Measurements from ENCODE around the gene C2orf68. TPM values are rescaled to one million over a fixed set of nuclear protein-coding genes. Genes with fewer than 3 reads are reported as not detected.

C2orf68 gene
- total and polyA plus RNA-seq, 2 of the 13 experiments (the other 11 are each of a cell fraction or from before 2014, with no cell fraction given) = 47.1 to 77.4 TPM

GRCh38 chr2:85585781-85586105 is 26.1 kb downstream of the C2orf68 start:
- Histone ChIP-seq H3K4me2 (ENCODE audit: low read depth, low read length) (peak overlapping the region; percentile 100), H3K4me3 (replicated peaks in 1 of 3; ENCODE audit: insufficient read depth in 1 of 3, low read depth in 2 of 3, low read length in 3 of 3) (peak overlapping the region in 1 of 3 experiments; percentile 83; a peak in 3 of 6 replicates), H3K9me3 (ENCODE audit: low read length) (no peaks in the 10 kb centered on the region), H4K20me1 (ENCODE audit: insufficient read depth, low read length) (no peaks in the 10 kb centered on the region), H3K36me3 (replicated peaks in 1 of 2; ENCODE audit: control insufficient read depth in 1 of 2, insufficient read depth in 2 of 2, low read length in 2 of 2) (peaks cover 0 to 7% of the 10 kb centered on the region in 2 experiments; a peak in 3 of 5 replicates), H3K27ac (ENCODE audit: extremely low read length, insufficient read depth, low read length) (peak overlapping the region; percentile 99), H3K79me2 (ENCODE audit: insufficient read depth, low read length) (no peaks in the 10 kb centered on the region), H3K27me3 (ENCODE audit: control insufficient read depth in 1 of 2, insufficient read depth in 2 of 2, low read length in 2 of 2) (no peaks in the 10 kb centered on the region), H2AFZ (ENCODE audit: low read length) (no peak overlapping the region), H3K4me1 (ENCODE audit: insufficient read depth, low read length) (peaks cover 83% of the 10 kb centered on the region), H3K9ac (ENCODE audit: insufficient read depth, low read depth, low read length) (peak overlapping the region; percentile 96; the same call in 1 of the 2 replicates)
- 82% methylated on average over 1 of the region's 1 CpG for WGBS (ENCODE audit: low lambda C conversion rate)
- ChIA-PET CTCF (ENCODE audit: low intra/inter-chr PET ratio, low total read pairs) (no interaction called here), POLR2A (interaction anchor here (0.6 to 22.7 kb wide), 14 partner anchors 9 to 258 kb away, joined by 3 to 795 read pairs (median 5); partner anchors contain the start of genes C2orf68, GGCX, MAT2A and RNF181)
- ATAC-seq = no peak
- BruUV-seq (replicated peaks) = no TSS peak
- no peak for DNase-seq (ENCODE audit: low spot score)
- TF ChIP-seq ZFP90 (CRISPR knock-in tag; IDR thresholded peaks at IDR 0.05; ENCODE audit: borderline replicate concordance) (no peak), SMAD3 (CRISPR knock-in tag; IDR thresholded peaks at IDR 0.05) (0 out of 2 replicates have a peak, but pooled peaks have one; percentile 4), EZH2 (conservative IDR thresholded peaks at IDR 0.05; ENCODE audit: low read depth, low read length) (no peak), GFI1 (CRISPR knock-in tag; IDR thresholded peaks at IDR 0.05; ENCODE audit: borderline replicate concordance) (no peak), ZNF44 (CRISPR knock-in tag; IDR thresholded peaks at IDR 0.05) (no peak), HNRNPK (IDR thresholded peaks at IDR 0.05; ENCODE audit: low read depth, low read length, poor library complexity, severe bottlenecking) (peak; percentile 27), HES4 (CRISPR knock-in tag; IDR thresholded peaks at IDR 0.05; ENCODE audit: borderline replicate concordance) (no peak), FOXO1 (CRISPR knock-in tag; IDR thresholded peaks at IDR 0.05) (no peak), FOSL2 (CRISPR knock-in tag; IDR thresholded peaks at IDR 0.05) (peak; percentile 37; the same call in 1 of the 2 replicates)
- TF ChIP-seq, protein P1, sequence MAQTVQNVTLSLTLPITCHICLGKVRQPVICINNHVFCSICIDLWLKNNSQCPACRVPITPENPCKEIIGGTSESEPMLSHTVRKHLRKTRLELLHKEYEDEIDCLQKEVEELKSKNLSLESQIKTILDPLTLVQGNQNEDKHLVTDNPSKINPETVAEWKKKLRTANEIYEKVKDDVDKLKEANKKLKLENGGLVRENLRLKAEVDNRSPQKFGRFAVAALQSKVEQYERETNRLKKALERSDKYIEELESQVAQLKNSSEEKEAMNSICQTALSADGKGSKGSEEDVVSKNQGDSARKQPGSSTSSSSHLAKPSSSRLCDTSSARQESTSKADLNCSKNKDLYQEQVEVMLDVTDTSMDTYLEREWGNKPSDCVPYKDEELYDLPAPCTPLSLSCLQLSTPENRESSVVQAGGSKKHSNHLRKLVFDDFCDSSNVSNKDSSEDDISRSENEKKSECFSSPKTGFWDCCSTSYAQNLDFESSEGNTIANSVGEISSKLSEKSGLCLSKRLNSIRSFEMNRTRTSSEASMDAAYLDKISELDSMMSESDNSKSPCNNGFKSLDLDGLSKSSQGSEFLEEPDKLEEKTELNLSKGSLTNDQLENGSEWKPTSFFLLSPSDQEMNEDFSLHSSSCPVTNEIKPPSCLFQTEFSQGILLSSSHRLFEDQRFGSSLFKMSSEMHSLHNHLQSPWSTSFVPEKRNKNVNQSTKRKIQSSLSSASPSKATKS (CRISPR knock-in tag; IDR thresholded peaks at IDR 0.05) = no peak
- TF ChIP-seq, protein P2, sequence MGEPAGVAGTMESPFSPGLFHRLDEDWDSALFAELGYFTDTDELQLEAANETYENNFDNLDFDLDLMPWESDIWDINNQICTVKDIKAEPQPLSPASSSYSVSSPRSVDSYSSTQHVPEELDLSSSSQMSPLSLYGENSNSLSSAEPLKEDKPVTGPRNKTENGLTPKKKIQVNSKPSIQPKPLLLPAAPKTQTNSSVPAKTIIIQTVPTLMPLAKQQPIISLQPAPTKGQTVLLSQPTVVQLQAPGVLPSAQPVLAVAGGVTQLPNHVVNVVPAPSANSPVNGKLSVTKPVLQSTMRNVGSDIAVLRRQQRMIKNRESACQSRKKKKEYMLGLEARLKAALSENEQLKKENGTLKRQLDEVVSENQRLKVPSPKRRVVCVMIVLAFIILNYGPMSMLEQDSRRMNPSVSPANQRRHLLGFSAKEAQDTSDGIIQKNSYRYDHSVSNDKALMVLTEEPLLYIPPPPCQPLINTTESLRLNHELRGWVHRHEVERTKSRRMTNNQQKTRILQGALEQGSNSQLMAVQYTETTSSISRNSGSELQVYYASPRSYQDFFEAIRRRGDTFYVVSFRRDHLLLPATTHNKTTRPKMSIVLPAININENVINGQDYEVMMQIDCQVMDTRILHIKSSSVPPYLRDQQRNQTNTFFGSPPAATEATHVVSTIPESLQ (CRISPR knock-in tag; conservative IDR thresholded peaks at IDR 0.05) = no peak
- TF ChIP-seq, protein P3, sequence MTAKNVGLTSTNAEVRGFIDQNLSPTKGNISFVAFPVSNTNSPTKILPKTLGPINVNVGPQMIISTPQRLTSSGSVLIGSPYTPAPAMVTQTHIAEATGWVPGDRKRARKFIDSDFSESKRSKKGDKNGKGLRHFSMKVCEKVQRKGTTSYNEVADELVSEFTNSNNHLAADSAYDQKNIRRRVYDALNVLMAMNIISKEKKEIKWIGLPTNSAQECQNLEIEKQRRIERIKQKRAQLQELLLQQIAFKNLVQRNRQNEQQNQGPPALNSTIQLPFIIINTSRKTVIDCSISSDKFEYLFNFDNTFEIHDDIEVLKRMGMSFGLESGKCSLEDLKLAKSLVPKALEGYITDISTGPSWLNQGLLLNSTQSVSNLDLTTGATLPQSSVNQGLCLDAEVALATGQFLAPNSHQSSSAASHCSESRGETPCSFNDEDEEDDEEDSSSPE (CRISPR knock-in tag; IDR thresholded peaks at IDR 0.05) = no peak
- in situ Hi-C loops (cut with HindIII; ENCODE audit: extremely low pct_ligation_motif_present, low pct_unique_long_range_greater_than_20kb) = no loop called here
- intact Hi-C loops (cut with micrococcal nuclease; ENCODE audit: unreplicated experiment) = loop anchor here (1.0 to 2.0 kb wide), 5 partner anchors 8 to 31 kb away; partner anchors contain the start of genes RNF181, TMEM150A, USP39 and VAMP8
- FAIRE-seq = no peak
